Lower leg skin (tissue), 3 donors: ENCODE results near the gene LTBP2.

Source experiments
- CTCF ChIP-seq, 3 donors: fragments of 450-650 bp; IDR thresholded peaks; one replicate each; pipeline ENCODE4 v1.5.1; 2016; ENCODE audit warnings: antibody characterized with exemption in 3 of 3, mild to moderate bottlenecking in 3 of 3, moderate library complexity in 2 of 3
- POLR2A ChIP-seq, 2 donors: fragments of 450-650 bp; IDR thresholded peaks; one replicate each; pipeline ENCODE4 v1.6.1; 2016 to 2017; ENCODE audit warnings: antibody characterized with exemption in 2 of 2, mild to moderate bottlenecking in 1 of 2, moderate library complexity in 1 of 2

- TF ChIP-seq CTCF (IDR thresholded peaks at IDR 0.05) (no peak), POLR2A (IDR thresholded peaks at IDR 0.05) (no peak)
These were observed 69.9 kb downstream of the LTBP2 start for GRCh38 chr14:74542056-74542685.
